ENCODE data around the gene CLIP3.
"Not testable (repeated sequence)": the region's sequence is repeated elsewhere in the genome, so short reads cannot be mapped to it uniquely, and the experiment has no call there.

The CLIP3 gene, protein sequence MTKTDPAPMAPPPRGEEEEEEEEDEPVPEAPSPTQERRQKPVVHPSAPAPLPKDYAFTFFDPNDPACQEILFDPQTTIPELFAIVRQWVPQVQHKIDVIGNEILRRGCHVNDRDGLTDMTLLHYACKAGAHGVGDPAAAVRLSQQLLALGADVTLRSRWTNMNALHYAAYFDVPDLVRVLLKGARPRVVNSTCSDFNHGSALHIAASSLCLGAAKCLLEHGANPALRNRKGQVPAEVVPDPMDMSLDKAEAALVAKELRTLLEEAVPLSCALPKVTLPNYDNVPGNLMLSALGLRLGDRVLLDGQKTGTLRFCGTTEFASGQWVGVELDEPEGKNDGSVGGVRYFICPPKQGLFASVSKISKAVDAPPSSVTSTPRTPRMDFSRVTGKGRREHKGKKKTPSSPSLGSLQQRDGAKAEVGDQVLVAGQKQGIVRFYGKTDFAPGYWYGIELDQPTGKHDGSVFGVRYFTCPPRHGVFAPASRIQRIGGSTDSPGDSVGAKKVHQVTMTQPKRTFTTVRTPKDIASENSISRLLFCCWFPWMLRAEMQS

DNA sequence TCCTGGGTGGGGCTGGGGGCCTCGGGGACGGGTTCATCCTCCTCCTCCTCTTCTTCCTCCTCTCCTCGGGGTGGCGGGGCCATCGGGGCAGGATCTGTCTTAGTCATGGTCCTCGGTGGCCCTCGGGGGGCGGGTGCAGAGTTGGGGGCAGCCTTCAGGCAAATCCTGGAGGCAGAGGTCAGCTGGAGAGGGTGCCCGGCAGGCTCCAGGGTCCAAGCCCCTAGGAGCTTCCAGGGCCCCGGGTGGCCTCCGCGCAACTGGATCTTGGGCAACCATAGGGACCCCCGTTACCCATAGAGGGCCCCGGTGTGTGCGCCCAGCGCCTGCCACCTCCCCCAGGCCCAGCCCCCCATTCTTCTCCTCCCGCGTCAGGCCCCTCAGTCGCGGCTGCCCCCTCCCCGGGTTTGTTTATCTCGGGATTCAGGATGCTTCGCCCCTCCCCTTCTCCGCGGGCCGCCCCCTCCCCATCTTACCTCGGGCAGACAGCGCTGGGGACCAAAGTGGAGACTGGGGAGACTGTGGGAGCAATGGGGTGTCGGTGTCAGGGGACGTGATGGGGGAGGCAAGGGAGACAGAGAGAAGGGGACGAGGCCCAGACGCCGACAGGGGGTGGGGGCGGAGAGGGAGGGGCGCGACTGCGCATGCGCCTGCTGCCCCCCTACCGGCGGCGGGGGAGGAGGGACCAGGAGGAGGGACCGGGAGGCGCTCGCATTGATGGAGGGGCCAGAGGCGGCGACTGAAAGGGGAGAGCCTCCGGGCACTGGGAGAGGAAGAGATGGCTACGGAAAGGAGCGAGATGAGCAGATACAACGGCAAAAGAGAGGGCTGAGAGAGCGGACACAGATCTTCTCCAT lies at the start of gene CLIP3:
Gene CLIP3, minus strand, starts transcription at position 623 of the 854 bp plus-strand sequence. Its CDS starts 516 bp downstream, at position 107.
- no peak for DNase-seq

GRCh38 chr19:36081894-36082293 lies 49.2 kb upstream of the CLIP3 start:
- no peak for DNase-seq

DNA sequence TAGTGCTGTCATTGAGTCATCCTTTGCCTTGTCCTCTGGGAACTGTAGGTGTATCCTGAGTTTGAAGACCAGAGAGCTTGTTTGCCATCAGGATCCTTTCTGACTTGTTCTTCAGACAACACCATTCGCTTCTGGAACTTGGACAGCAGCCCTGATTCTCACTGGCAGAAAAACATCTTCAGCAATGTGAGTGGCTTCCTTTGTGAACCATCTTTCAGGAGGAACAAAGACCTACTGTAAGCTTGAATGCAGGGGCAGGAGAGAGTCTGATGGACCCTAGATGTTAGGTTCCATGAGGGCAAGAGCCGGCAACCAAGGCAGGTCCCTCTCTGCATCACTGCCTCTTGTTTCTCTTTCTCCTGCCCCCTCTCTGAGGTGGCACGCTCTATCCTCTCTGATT lies 48.7 kb upstream of the CLIP3 start:
- DNase-seq: no peak

- no peak for DNase-seq
Observed at GRCh38 chr19:36079389-36079945, 46.8 kb upstream of the CLIP3 start.

GRCh38 chr19:36073121-36073876 lies 40.6 kb upstream of the CLIP3 start:
- no peak for DNase-seq

- no peak for DNase-seq
Observed at GRCh38 chr19:36072081-36072480, 39.4 kb upstream of the CLIP3 start.

DNA sequence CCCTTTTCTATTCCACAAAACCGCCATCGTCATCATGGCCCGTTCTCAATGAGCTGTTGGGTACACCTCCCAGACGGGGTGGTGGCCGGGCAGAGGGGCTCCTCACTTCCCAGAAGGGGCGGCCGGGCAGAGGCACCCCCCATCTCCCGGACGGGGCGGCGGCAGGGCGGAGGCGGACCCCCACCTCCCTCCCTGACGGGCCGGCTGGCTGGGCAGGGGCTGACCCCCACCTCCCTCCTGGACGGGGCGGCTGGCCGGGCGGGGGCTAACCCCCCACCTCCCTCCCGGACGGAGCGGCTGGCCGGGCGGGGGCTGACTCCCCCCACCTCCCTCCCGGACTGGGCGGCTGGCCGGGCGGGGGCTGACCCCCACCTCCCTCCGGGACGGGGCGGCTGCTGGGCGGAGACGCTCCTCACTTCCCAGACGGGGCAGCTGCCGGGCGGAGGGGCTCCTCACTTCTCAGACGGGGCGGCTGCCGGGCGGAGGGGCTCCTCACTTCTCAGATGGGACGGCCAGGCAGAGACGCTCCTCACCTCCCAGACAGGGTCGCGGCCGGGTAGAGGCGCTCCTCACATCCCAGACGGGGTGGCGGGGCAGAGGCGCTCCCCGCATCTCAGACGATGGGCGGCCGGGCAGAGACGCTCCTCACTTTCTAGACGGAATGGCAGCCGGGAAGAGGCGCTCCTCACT lies 36.3 kb upstream of the CLIP3 start:
- DNase-seq: not testable (repeated sequence)

GRCh38 chr19:36067681-36068080 lies 35.0 kb upstream of the CLIP3 start:
- no peak for DNase-seq

DNA sequence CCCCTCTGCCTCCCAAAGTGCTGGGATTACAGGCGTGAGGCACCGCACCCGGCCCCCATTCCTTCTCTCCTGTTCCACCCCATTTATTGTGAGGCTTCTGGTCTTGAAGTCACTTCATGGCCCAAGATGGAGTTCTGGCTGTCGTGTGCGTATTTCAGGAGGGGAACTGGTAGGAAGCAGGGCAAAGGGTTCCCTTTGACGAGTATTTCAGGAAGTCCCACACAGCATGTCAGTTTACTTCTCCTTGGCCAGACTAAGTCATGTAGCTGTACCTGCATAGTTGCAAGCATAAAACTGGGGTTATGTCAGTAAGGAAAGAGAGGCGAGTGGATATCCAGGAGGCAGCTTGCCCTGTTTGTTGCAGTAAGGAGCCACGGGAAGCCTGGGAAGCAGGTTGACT lies 32.2 kb upstream of the CLIP3 start:
- no peak for DNase-seq

GRCh38 chr19:36061367-36061766 lies 28.7 kb upstream of the CLIP3 start:
- no peak for DNase-seq

GRCh38 chr19:36060430-36060829 lies 27.8 kb upstream of the CLIP3 start:
- DNase-seq: peak; percentile 90

GRCh38 chr19:36059180-36059910 lies 26.7 kb upstream of the CLIP3 start:
- DNase-seq: no peak

- DNase-seq: no peak
Observed at GRCh38 chr19:36058481-36059179, 26.0 kb upstream of the CLIP3 start.

GRCh38 chr19:36054733-36055686 lies 22.3 kb upstream of the CLIP3 start, which contains the start of gene WDR62:
WDR62 (plus strand) TSS chr19:36054897; CDS start chr19:36054972, 75 bp downstream.
- DNase-seq: peak; percentile 96

DNA sequence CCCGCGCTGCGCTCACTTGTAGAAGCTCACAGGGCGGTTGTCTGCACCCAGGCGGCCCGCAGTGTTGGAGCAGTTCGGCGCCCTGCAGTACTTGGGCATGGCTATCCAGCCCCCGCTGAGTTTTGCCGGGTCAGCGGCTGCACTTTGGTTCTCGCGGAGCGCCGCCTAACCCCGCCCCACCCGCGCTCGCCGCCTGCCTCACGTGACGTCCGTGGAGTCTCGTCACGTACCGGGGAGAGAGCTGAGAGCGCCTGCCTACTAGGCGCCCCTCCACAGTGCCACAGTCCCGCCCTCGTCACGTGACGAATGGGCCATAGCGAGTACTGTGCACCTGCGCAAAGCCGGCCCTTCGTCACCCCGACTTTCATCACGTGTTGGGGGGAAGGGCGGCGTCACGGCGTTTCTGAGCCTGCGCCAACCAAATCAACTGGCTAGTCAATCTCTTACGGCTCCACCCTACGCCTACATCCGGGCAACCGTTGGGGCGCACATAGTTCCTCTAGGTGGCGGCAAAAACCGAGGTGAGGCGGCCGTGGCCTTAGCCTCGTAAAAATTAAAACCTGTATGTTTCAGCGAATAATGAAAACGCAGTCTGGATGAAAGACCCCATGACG lies 21.6 kb upstream of the CLIP3 start, which contains the start of gene THAP8:
Gene THAP8, minus strand, starts transcription at position 167 of the 614 bp plus-strand sequence. Its CDS starts 68 bp downstream, at position 99.
- peak; percentile 97 for DNase-seq

GRCh38 chr19:36051637-36052036 lies 19.0 kb upstream of the CLIP3 start:
- no peak for DNase-seq

DNA sequence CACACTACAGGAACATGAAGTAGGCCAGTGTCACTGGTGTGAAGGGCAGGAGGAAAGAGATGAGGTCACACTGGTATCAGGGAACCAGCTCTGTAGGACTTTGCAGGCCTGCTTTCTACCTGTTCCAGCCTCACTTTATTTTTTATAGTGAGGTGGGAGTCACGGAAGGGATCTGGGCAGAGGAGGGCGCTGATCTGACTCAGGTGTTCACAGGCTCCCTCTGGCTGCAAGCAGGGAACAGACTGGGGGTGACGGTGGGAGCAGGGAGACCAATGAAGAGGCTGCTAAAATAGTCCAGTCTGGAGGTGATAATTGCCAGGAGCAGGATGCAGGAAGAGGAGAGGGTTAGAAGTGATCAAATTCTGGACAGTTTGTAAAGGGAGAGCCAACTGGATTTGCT lies 18.6 kb upstream of the CLIP3 start:
- DNase-seq: no peak

DNA sequence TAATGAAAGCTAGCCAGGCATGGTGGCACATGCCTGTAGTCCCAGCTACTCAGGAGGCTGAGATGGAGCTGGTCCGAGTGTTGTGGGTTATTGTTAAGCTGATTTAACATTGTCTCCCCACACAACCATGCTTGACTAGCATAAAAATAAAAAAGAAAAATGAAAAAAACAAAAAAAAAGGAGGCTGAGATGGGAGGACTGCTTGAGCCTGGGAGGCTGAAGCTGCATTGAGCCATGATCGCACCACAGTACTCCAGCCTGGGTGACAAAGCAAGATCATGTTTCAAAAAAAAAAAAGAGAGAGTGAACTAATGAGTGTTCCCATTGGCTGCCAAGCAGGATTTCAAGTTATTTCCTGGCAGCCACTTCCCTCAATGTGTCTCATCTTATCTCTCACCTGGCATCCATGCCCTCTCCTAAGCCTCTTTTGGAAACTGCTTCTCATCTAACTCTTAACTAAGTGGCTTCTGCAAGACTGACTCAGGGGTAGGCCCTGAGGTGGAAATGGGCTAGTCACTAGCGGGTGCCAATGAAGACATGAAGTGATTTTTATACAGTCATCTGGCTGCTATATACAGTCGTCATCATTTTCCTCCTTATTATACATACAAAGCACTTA lies 16.5 kb upstream of the CLIP3 start:
- no peak for DNase-seq

Data from 8988T (cell line).